Renal pelvis (tissue), 4 donors: ENCODE results near the gene NUP62. TPM values are rescaled to one million over a fixed set of nuclear protein-coding genes. Genes with fewer than 3 reads are reported as not detected.
A peak's percentile ranks its signal among the peaks of the same experiment; 100 is the strongest.

Source experiments
- DNase-seq: peaks from one replicate; pipeline ENCODE4 v3.0.0-alpha.2; 2013
- polyA plus RNA-seq, 3 donors: library from polyadenylated mRNA; unstranded; fragments of 120-200 nt; gene quantifications; one replicate each; pipeline ENCODE4 v1.2.1, GENCODE V29; 2013; ENCODE audit not compliant: insufficient read length in 3 of 3

Gene NUP62
- polyA plus RNA-seq, 3 donors = 65.8 to 80.2 (median 70.8) TPM

- no peak for DNase-seq
Observed at GRCh38 chr19:49911381-49912145, 17.7 kb downstream of the NUP62 start.

GRCh38 chr19:49910179-49910578, 19.1 kb downstream of the NUP62 start:
- no peak for DNase-seq

- no peak for DNase-seq
Observed at GRCh38 chr19:49908480-49909420, 20.6 kb downstream of the NUP62 start.

DNA sequence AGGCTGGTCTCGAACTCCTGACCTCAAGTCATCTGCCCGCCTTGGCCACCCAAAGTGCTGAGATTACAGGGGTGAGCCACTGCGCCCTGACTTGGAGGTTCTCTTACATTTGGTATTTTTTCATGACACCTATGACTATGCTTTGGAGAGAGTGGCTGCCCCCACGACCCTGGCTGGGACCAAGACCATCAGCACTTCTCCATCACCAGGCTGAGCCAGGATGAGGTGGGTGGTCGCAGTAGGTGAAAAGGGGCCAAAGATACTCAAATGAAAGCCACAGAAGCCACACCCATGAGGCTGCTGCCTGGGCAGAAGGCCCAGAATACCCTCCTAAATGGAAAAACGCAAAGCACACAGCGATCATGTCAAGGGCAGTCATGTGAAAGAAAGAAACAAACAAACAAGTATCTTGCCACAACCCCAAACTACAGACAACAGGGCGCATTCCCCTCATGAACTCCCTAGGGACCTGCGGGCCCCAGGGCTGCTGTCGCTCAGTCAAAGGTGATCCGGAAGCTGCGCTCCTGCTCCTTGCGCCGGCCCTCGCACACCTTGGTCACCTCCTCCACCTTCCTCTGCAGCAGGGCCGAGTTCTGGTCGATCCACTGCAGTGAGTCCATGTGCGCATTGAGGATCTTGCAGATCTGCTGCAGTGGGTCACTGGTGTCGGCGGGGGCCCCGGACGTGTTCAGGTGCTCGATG, 21.4 kb downstream of the NUP62 start:
- no peak for DNase-seq

DNA sequence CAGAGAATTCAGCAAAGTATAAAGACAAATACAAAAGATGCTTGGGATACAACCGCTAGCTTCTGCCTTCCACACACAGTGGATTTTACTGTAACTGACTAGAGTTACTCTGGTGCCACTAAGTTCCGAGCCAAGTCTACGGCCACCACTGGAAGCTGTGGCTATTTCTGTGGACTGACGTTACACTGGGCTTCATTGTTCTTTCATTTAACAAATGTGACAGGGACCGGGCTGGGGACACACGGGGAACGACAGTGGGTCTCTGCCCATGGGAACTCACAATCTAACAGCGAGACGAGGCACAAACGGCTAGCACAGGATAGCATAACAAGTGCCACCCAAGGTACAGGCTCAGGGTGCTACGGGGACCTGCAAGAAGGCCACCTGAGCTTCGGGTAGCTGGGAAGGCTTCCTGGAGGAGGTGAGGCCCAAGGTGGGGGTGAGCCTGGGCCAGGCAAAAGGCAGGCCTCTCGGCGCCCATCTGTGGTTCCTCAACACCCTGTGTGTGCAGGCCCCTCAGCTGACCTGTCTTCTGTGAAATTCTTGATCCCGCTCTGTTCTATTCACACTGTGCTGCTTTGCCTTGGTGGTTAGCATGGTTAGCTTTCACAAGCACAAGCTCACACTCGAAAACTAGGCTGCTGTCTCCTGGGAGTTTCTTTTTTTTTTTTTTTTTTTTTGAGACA, 22.3 kb downstream of the NUP62 start:
- DNase-seq = no peak

- DNase-seq = no peak
Observed at GRCh38 chr19:49904136-49904535, 25.2 kb downstream of the NUP62 start.

DNA sequence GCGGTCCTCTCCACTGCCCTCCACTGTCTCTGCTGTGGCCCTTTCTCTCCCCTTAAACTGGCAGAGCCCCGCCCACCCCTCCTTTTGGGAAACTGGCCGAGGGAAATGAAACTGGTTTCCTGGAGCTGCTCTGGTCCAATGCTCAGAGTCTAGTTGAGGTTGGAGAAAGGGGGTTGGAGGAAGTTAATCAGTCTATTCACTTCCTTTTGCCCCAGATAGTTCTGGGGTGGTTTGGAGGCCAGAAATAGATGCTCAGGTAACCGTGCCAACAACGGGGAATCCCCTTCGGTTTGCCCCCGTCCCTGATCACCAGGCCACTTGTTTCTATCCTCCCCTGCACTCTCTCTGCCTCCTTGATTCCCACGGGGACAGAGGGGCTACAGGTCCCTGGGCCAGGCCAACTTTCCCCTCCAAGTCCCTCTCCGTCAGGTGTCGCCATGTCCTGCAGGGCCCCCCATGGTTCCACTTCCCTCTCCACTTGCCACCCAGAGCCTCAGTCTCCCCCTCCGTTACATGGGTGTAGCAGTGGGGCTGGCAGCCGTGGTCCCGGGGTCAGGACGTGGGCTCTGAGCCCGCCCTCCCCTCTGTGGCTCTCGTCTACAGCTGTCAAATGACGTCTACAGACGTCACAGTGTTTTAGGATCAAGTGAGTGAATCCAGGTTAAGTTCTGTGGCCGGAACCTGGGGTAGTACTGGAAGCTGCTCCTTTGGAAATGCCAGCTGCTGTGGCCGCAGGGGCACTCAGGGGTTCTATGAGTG, 32.3 kb downstream of the NUP62 start, which contains the start of gene IL4I1:
TSS of gene IL4I1 (minus strand) at position 25 of the 759 bp plus-strand sequence. CDS start 727 bp downstream, outside the sequence.
- no peak for DNase-seq

DNA sequence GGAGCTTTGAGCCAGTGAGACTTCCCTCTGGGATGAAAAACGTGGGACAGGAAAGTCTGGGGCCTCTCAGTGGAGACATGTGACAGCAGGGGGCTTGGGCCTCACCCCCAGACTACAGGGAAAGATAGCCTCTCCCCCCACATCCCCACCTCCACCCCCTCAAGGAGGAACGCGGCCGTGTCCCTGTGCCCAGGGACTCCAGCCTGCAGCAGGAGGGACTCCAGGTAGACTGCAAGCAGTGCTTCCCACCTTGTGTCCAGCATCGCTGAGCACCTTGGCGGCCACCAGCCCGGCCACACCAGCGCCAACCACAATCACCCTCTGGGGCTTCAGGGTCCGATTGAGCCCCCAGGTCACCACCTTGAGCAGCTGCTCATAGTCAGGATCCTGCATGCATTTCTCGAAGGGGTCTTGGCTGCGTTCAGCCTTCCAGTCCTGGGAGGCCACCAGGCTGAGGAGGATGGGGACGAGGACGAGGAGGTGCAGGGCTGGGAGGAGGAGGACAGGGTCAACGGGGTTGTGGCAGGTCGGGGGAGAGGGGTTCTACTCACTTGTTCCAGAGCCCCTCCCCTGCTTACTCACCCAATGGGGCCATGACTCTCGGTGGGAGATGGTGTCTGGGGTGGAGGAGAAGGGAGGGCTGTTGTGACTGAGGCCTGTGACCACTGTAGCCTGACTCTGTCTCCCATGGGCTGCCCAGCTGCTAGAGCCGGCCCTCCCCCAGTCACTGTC, 33.6 kb downstream of the NUP62 start:
- DNase-seq = no peak

DNA sequence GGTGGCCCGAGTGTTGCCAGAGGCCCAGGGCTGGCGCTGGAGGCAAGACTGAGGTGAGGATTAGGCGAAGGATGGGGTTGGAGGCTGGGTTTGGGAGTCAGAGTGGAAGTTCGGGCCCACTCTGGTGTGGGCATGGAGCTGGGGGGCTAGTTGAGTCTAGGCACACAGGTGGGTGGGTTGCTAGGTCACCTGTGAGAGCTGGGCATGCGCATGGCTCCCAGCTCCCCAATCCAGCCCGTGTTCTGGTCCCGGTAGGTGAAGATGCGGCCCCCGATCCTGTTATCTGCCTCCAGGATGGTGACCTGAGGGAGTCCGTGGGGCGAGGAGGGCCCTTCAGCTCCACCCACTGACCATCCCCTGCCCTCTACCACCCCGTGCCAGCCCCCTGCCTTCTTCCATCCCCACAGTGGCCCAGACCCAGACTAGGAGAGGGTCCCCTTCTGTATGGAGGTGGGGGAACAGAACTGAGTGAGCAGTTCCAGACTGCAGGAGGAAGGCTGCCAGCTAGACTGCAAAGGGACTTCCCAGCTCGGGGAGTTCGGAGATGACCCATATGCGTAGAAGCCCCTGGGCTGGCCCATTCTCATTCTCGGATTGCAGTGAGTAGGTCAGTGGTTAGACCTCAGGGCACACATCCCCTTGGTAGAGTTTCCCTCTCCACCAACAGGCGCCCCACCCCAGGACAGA, 34.3 kb downstream of the NUP62 start:
- no peak for DNase-seq

DNA sequence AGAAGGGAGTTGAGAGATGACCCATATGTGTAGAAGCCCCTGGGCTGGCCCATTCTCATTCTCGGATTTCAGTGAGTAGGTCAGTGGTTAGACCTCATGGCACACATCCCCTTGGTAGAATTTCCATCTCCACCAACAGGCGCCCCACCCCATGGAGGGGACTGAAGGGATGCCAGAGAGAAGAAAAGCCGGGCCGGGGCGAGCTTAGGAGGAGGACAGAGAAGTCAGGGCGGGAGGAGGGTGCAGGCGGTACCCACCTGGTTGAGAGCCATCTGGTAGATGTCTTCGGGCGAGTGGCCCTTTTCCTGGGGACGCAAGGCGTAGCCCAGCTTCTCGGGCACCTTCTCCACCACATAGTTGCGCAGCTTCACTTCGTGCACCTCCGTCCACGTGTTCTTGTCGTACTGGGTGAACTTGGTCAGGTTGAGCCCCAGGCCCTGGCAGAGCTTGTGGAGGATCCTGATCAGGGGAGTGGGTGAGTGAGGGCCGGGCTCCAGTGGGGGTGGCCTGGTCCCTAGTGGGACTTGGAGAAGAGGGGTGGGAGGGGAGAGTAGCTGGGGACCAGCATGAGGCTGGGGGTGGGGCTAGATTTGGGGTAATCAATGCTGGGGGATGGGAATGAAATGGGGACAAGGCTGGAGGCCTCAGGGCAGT, 35.2 kb downstream of the NUP62 start:
- no peak for DNase-seq

GRCh38 chr19:49892716-49893115, 36.6 kb downstream of the NUP62 start:
- no peak for DNase-seq

DNA sequence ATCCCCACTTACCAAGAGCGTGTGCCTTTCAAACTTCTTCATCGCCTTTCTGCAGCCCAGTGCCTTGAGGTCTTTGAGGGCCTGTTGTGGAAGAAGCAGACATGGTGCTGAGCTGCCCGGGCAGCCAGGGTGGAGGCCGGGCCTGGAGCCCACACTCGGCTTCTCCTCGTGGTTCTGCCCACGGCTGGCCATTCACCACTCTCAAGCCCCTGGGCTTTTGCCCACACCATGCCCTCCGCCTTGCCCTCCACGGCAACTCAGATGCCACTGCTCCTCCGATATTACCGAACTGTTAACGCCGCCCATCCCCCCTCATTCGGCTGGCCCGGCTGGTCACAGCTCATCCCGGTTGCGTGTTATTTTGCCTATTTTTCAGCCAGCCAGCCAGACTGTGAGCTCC, 37.9 kb downstream of the NUP62 start:
- DNase-seq = no peak

DNA sequence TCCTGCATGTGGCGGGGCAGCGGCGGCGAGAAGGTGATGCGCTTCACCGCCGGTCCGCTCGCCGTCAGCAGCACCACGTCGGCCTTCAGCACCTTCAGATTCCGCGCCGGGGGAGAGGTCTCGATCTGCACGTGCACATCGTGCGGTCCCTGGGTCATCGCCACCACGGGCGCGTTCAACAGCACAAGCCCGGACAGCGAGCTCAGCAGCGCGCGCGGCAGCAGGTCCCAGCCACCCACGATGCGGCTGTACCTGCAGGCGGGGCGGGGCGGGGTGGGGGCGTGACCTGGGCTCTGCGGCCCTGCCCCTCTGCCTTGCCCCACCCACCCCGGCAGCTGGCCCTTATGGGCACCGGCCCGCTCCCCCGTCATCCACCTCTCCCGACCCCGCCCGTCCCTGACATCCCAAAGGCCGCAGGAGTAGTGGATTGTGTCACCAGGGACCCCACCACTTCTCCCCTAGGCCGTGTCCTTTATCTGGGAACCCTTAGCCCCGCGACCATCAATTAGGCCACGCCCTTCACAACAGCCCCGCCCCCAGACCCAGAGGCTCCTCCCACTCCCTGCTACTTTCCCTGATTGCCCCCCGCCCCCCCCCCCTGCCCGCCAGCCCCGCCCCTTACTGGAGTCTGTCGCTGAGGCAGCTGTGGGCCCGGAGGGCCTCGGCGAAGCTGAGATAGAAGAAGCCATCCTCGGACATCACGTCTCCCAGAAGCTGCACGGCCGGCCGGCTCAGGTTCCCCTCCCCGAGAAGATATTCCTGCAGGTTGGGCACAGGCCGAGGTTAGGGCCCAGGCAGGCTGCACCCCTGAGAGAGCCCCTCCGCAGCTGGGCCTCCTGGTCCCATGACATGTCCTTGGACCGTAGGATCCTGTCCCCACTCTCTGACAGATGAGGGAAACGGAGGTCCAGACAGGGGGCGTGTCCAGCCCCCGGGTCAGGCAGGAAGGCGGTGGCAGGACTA, 38.7 kb downstream of the NUP62 start:
- no peak for DNase-seq

DNA sequence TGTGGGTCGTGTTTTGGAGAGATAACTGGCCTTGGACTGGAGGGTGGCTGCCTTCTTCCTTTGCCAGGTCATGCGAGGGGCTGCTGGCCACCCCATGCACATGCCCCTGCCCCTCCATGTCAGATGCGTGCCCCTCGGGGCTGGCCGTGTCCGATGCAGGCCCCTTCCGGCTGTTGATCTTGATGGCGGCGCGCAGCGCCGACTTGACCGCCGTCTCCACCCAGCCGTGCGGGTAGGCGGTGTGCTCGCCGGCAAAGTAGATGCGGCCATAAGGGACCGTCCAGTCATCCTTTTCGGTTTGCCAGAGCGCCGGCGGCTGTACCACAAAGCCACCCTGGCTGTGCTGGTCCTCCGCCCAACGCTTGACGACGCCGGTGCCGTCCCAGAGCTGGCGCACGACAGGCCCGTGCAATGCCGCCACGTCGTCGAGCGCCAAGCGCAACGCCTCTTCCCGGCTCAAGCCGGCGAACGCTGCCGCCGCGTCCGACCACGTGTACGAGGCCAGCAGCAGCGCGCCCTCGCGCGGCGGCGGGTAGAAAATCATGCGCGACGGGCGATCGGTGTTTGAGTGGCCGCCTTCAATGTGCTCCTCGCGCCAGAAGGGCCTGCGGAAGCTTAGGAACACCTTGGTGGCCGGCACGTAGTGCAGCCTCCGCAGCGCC, 39.5 kb downstream of the NUP62 start:
- peak; percentile 74 for DNase-seq

GRCh38 chr19:49889038-49889686, 40.1 kb downstream of the NUP62 start:
- no peak for DNase-seq

- DNase-seq = no peak
Observed at GRCh38 chr19:49888510-49888824, 40.8 kb downstream of the NUP62 start.
